Endothelial cell of umbilical vein (primary cell): ENCODE data around the gene DENND4A. TPM values are rescaled to one million over a fixed set of nuclear protein-coding genes. Genes with fewer than 3 reads are reported as not detected.

Source experiments
- BruUV-seq: library from RNA; stranded (reverse); fragments of 400-500 nt; replicated peaks from 2 replicates; lab custom pipeline; 2021; lab: Mats Ljungman, UMichigan
- CTCF ChIA-PET: fragments of 300-600, 350-600 bp; sonication (Branson Sonifier 250); formaldehyde crosslinking; loops from one replicate; lab custom pipeline; 2021; ENCODE audit warnings: antibody characterized with exemption, inconsistent platforms; lab: Charles Lee
- POLR2A ChIA-PET: fragments of 300-600, 350-600 bp; sonication (Branson Sonifier 250); formaldehyde crosslinking; loops from one replicate; lab custom pipeline; 2021; ENCODE audit warnings: antibody characterized with exemption, inconsistent platforms; lab: Charles Lee
- DNase-seq: peaks from one replicate; pipeline ENCODE4 v3.0.0-alpha.2; 2011; ENCODE audit warnings: low read depth, low spot score
- FAIRE-seq: peaks from 2 replicates; lab custom pipeline; 2011; peaks lifted over from hg19 to GRCh38; lab: Jason Lieb, UNC
- H2AFZ ChIP-seq: 2 replicates; pipeline ENCODE4 v1.6.0; 2012; ENCODE audit warnings: low read depth, low read length, control low read depth, inconsistent platforms
- H3K27ac ChIP-seq: 2 replicates; pipeline ENCODE4 v1.5.1; 2011; ENCODE audit warnings: low read depth, mild to moderate bottlenecking, control low read depth, low read length, moderate library complexity; ENCODE audit not compliant: insufficient read depth
- H3K27me3 ChIP-seq, 2 experiments: 2 replicates each; pipeline versions ENCODE4 v1.6.0 to v1.6.1; 2011; ENCODE audit warnings: low read length in 2 of 2, mixed read lengths in 1 of 2; ENCODE audit not compliant: control insufficient read depth in 2 of 2, insufficient read depth in 2 of 2
- H3K36me3 ChIP-seq, 2 experiments: 2 replicates in 1 of 2; 3 replicates in 1 of 2; pipeline ENCODE4 v1.5.1; 2011; ENCODE audit warnings: low read length in 2 of 2, mild to moderate bottlenecking in 1 of 2, moderate library complexity in 1 of 2; ENCODE audit not compliant: control insufficient read depth in 2 of 2, insufficient read depth in 2 of 2; ENCODE audit errors: extremely low read depth in 1 of 2
- H3K4me1 ChIP-seq: 3 replicates; pipeline ENCODE4 v1.5.1; 2011; ENCODE audit warnings: mild to moderate bottlenecking, low read length; ENCODE audit not compliant: control insufficient read depth, insufficient read depth; ENCODE audit errors: extremely low read depth
- H3K4me2 ChIP-seq: 2 replicates; pipeline ENCODE4 v1.6.1; 2011; ENCODE audit warnings: low read length, control low read depth, mixed read lengths; ENCODE audit not compliant: insufficient read depth
- H3K4me3 ChIP-seq, 3 experiments: fragments of 200-600 bp in 1 of 3; sonication (generic), shearing (Covaris generic) in 1 of 3; replicated peaks in 1 of 3; 2 replicates each; pipeline ENCODE4 v1.5.1; 2011 to 2016; ENCODE audit warnings: control low read depth in 3 of 3, low read length in 3 of 3, mild to moderate bottlenecking in 2 of 3, inconsistent platforms in 1 of 3, low read depth in 1 of 3, moderate library complexity in 1 of 3; ENCODE audit not compliant: insufficient read depth in 1 of 3
- H3K79me2 ChIP-seq: 2 replicates; pipeline ENCODE4 v1.6.0; 2012; ENCODE audit warnings: low read length, inconsistent platforms; ENCODE audit not compliant: control insufficient read depth, insufficient read depth
- H3K9ac ChIP-seq: replicated peaks from 2 replicates; pipeline ENCODE3; 2011; ENCODE audit warnings: low read length, control low read depth; ENCODE audit not compliant: insufficient read depth; ENCODE audit errors: extremely low read depth
- H3K9me1 ChIP-seq: replicated peaks from 3 replicates; pipeline ENCODE4 v1.6.0; 2011; ENCODE audit warnings: mild to moderate bottlenecking, low read length; ENCODE audit not compliant: control insufficient read depth, insufficient read depth; ENCODE audit errors: extremely low read depth
- H3K9me3 ChIP-seq: replicated peaks from 2 replicates; pipeline ENCODE4 v1.5.1; 2012; ENCODE audit warnings: low read length, inconsistent platforms; ENCODE audit not compliant: control insufficient read depth, insufficient read depth
- H4K20me1 ChIP-seq: replicated peaks from 2 replicates; pipeline ENCODE3; 2011; ENCODE audit warnings: mild to moderate bottlenecking, low read length; ENCODE audit not compliant: control insufficient read depth, insufficient read depth; ENCODE audit errors: extremely low read depth
- CTCF ChIP-seq, 2 donors: IDR thresholded peaks; 1 replicate in 1 of 2; 2 replicates in 1 of 2; pipeline ENCODE4 v1.5.1; 2011; ENCODE audit warnings: low read length in 2 of 2, mild to moderate bottlenecking in 2 of 2, moderate library complexity in 2 of 2, control low read depth in 1 of 2, inconsistent platforms in 1 of 2, low read depth in 1 of 2; ENCODE audit not compliant: insufficient read depth in 1 of 2; ENCODE audit errors: extremely low read depth in 1 of 2
- EZH2 ChIP-seq: IDR thresholded peaks from 2 replicates; pipeline ENCODE4 v1.6.1; 2012; ENCODE audit warnings: borderline replicate concordance, low read depth, mild to moderate bottlenecking, moderate library complexity, low read length, inconsistent platforms; ENCODE audit not compliant: severe bottlenecking
- FOS ChIP-seq: IDR thresholded peaks from 2 replicates; pipeline ENCODE4 v1.6.1; 2011; ENCODE audit warnings: mild to moderate bottlenecking, low read length, moderate library complexity, borderline replicate concordance; ENCODE audit not compliant: insufficient read depth
- GATA2 ChIP-seq: IDR thresholded peaks from 2 replicates; pipeline ENCODE4 v1.7.0; 2011; ENCODE audit warnings: low read depth, mild to moderate bottlenecking, moderate library complexity, mixed read lengths, low read length; ENCODE audit not compliant: insufficient read length, insufficient read depth
- JUN ChIP-seq: IDR thresholded peaks from 2 replicates; pipeline ENCODE4 v1.6.1; 2011; ENCODE audit warnings: borderline replicate concordance, low read depth; ENCODE audit not compliant: insufficient read length, insufficient read depth
- MAX ChIP-seq: IDR thresholded peaks from 2 replicates; pipeline ENCODE4 v1.6.1; 2011; ENCODE audit not compliant: insufficient read depth, insufficient read length
- MYC ChIP-seq: IDR thresholded peaks from one replicate; pipeline ENCODE4 v1.6.1; 2011; ENCODE audit warnings: mild to moderate bottlenecking, low read depth, low read length
- POLR2A ChIP-seq: IDR thresholded peaks from 2 replicates; pipeline ENCODE4 v1.6.1; 2012; ENCODE audit warnings: low read depth, mild to moderate bottlenecking, control low read depth, low read length
- POLR2AphosphoS5 ChIP-seq: IDR thresholded peaks from 2 replicates; pipeline ENCODE4 v1.6.1; 2012; ENCODE audit warnings: low read depth, mild to moderate bottlenecking, control low read depth, low read length, moderate library complexity; ENCODE audit not compliant: insufficient read depth
- dilution Hi-C: fragments of 300-500 bp; cut with MboI; formaldehyde crosslinking; loops from one replicate; pipeline ENCODE4 v1.15.0; 2019; ENCODE audit warnings: low sequenced_read_pairs; ENCODE audit not compliant: extremely low pct_ligation_motif_present
- intact Hi-C: fragments of 100-400 bp; cut with micrococcal nuclease; formaldehyde crosslinking; loops from one replicate; pipeline ENCODE4 v1.10.0; 2022
- polyA plus RNA-seq, 4 experiments: library from polyadenylated mRNA; depleted of rRNA in 3 of 4; stranded (reverse) in 3 of 4; unstranded in 1 of 4; fragments of >200 nt; gene quantifications; 2 replicates each; pipeline versions ENCODE4 v1.2.1 to v1.2.3, GENCODE V29; 2011 to 2012; ENCODE audit warnings: missing spikeins in 1 of 4
- total RNA-seq: library from RNA; stranded (reverse); gene quantifications from 2 replicates; pipeline ENCODE4 v1.2.3, GENCODE V29; 2021

Gene DENND4A
- total and polyA plus RNA-seq, 2 donors (not counting 3 experiments of a cell fraction or from before 2014, with no cell fraction given), result 5.7 to 22.2 TPM

DNA sequence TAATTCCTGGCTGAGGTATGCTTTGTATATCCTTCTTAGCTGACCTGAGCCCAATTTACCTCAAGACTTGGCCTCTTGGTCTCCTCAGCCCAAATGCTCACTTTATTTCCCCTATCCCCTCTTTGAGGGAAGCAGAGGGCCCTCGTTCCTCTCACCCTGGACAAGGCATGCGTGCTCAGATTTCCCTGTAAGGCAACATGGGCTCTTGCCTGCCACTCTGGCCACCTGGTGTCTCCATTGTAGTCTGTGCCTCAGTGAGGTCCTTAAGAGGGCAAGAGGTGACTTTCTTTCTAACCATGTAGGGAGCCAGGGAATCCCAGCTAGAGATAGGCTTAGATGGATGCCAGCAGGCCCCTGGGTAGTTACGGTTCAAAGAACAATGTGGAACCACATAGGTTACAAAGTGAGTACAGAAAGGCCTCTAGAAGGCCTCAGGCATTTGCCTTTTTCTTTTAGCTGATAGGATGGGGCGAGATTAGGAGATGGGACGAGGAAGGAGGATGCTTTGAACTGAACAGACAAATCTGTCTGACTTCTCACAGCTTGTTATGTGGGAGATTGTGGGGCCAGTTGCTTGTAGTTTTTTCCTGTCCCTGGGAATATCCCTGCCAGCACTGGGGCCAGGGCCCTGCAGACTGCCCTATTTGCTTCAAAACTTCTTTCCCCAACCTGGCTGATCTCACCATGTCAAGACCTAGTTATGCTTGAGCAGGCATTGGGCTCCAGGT lies 180.0 kb downstream of the DENND4A start:
- intact Hi-C loops (loop anchor here (1.0 to 2.0 kb wide), 3 partner anchors 95 to 257 kb away; partner anchors contain the start of genes DPP8 and RAB11A), dilution Hi-C loops (no loop called here)
- peak overlapping the region in 2 of 3 experiments; percentile 74 to 87 for H3K4me3 ChIP-seq
- DNase-seq, result peak; percentile 5
- H2AFZ ChIP-seq, result peak overlapping the region; percentile 98
- no peak for TF ChIP-seq POLR2A
- no peak for TF ChIP-seq EZH2
- no peak for TF ChIP-seq MAX
- peaks cover 20% of the 10 kb centered on the region for H3K4me1 ChIP-seq
- H3K9me1 ChIP-seq, result no peaks in the 10 kb centered on the region
- ChIA-PET CTCF (interaction anchor here (1.2 to 1.5 kb wide), 2 partner anchors 8 to 245 kb away, joined by 4 to 5 read pairs; no protein-coding TSS in a partner anchor), POLR2A (interaction anchor here (0.5 kb wide), 1 partner anchor 743 kb away, joined by 3 read pairs; no protein-coding TSS in a partner anchor)
- H3K9me3 ChIP-seq, result no peaks in the 10 kb centered on the region
- FAIRE-seq, result no peak
- peak overlapping the region; percentile 84 for H3K27ac ChIP-seq
- no TSS peak for BruUV-seq
- H3K27me3 ChIP-seq, result no peaks in the 10 kb centered on the region
- peak overlapping the region; percentile 71 for H3K4me2 ChIP-seq
- peaks cover 27% of the 10 kb centered on the region for H3K79me2 ChIP-seq
- peak overlapping the region; percentile 90 for H3K9ac ChIP-seq
- no peaks in the 10 kb centered on the region for H4K20me1 ChIP-seq
- no peaks in the 10 kb centered on the region for H3K36me3 ChIP-seq

DNA sequence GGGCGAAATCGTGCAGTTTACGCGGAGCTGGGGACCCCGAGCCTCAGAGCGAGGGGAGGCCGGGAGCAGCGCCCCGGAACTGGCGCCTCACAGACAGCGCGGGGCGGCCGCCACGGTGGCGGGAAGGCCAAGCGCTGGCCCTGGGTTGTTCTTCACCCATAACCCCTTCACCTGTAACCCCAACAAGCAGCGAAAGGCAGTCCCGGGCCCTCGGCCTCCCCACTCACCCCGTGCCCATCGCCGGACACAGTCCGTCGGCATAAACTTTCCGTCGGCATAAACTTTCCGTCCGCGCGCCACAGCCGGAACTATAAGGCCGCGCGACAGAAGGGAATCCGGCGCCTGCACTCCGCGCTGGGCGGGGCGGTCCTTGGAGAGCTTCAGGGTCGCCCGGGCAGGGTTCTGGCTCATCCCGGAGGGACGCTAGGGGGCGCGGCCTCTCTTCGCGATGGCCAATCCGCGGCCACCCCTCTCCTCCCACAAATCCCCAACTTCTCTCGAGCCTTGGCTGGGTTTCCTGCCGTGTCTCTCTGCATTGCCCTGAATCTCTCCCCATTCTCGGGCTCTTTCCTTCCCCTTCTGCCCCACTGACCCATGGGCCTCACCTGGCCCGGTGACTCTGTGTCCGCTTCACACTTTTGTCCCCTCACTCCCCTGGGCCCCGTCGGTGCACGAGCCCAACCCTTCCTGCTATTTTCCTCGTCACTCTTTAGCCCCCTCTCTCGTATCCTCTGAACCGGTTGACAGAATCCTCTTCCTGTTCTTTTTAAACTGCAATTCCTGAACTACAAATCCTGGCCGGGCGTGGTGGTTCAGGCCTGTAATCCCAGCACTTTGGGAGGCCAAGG lies 181.0 kb downstream of the DENND4A start, which contains the start of gene INTS14:
INTS14 (minus strand) TSS at position 261 of the 848 bp plus-strand sequence. CDS start 3,751 bp downstream, outside the sequence.
- POLR2A ChIA-PET, result interaction anchor here (0.6 kb wide), 1 partner anchor 1554 kb away, joined by 5 read pairs; no protein-coding TSS in a partner anchor
- H3K36me3 ChIP-seq, result no peaks in the 10 kb centered on the region
- no peaks in the 10 kb centered on the region for H3K9me3 ChIP-seq
- dilution Hi-C loops (no loop called here), intact Hi-C loops (loop anchor here (1.0 to 2.0 kb wide), 3 partner anchors 94 to 258 kb away; partner anchors contain the start of genes DPP8 and RAB11A)
- CTCF ChIA-PET, result interaction anchor here (0.5 to 1.7 kb wide), 19 partner anchors 9 to 677 kb away, joined by 3 to 9 read pairs (median 4); partner anchors contain the start of genes RAB11A and SLC24A1
- DNase-seq, result peak; percentile 95
- peak; percentile 98 for FAIRE-seq
- peaks cover 28% of the 10 kb centered on the region for H3K79me2 ChIP-seq
- H4K20me1 ChIP-seq, result no peaks in the 10 kb centered on the region
- BruUV-seq, result no TSS peak
- no peaks in the 10 kb centered on the region for H3K9me1 ChIP-seq
- H3K27ac ChIP-seq, result peak within 1 kb of the TSS; percentile 84
- TF ChIP-seq GATA2 (no peak), MYC (no peak), EZH2 (no peak), FOS (no peak), CTCF (IDR thresholded peaks at IDR 0.05; ENCODE audit: extremely low read depth in 1 of 2, insufficient read depth in 1 of 2, low read depth in 1 of 2, low read length in 2 of 2) (peak; percentile 60 to 71), POLR2AphosphoS5 (peak; percentile 98), MAX (no peak), POLR2A (peak; percentile 97), JUN (no peak)
- H3K4me3 ChIP-seq, result peak within 1 kb of the TSS; percentile 87 to 96 (median 96)
- H3K4me1 ChIP-seq, result peaks cover 20% of the 10 kb centered on the region
- peak within 1 kb of the TSS; percentile 95 for H3K4me2 ChIP-seq
- peak within 1 kb of the TSS; percentile 92 for H3K9ac ChIP-seq
- peak within 1 kb of the TSS; percentile 98 for H2AFZ ChIP-seq
- no peaks in the 10 kb centered on the region for H3K27me3 ChIP-seq
